ENCODE measurements around the gene LRIG1.
A peak's percentile ranks its signal among the peaks of the same experiment; 100 is the strongest.

The LRIG1 gene

DNA sequence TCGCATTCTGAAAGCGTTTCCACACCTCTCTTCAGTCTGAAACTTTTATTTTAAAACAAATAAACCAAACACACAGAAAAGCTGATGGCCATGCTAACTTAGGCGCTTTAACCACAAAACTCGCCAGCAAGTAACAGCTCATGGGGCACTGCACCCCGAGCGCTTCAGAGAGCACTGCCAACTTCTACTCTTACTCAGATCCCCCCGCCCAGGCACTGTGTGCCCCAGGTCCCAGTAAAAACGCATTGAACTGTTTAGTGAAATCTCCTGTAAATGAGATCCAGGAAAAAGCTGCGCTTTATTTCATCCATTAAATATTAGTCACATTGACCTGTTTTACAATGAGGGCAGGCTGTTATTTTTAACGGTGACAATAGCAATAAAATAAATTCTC, 99.7 kb downstream of the LRIG1 start:
- DNase-seq (ENCODE audit: low read depth) = no peak

DNA sequence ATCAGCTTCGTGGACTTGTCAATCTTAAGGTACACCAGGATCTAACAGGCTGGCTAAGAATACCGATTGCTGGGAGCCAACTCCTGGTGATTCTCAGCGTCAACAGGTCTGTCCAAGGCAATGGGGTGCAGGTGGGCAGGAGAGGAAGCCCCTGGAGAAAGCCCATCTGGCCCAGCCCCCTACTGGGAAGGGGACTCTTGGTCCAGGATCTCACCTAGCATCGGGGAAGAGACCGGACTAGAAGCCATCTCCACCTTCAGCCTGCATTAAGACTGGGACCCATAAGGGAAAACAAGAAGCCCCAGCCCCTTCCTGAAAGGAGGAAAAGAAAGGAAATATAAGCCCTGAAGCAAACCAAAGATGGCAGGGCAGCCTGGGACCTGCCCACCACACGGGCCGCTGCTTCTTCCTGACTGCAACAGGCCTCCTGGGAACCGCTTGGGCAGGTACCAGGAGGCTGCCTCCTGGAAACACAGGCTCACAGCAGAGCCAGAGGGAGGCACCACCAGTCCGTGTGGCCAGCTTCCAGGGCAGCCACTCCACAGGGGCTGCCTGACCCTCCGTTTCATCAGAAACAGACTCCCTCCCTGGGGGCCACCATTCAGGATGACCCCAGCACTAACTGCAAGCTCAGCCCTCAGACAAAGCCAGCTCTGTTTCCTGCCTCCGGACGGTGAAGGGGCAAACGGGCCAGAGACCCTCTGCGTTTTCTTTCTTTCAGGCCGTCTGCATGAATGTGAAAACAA, 100.2 kb downstream of the LRIG1 start:
- DNase-seq (ENCODE audit: low read depth) = no peak

- DNase-seq (ENCODE audit: low read depth) = no peak
These were observed 101.1 kb downstream of the LRIG1 start for GRCh38 chr3:66399529-66400232.

- peak; percentile 30 for DNase-seq (ENCODE audit: low read depth)
These were observed 102.4 kb downstream of the LRIG1 start for GRCh38 chr3:66398228-66399025.

DNA sequence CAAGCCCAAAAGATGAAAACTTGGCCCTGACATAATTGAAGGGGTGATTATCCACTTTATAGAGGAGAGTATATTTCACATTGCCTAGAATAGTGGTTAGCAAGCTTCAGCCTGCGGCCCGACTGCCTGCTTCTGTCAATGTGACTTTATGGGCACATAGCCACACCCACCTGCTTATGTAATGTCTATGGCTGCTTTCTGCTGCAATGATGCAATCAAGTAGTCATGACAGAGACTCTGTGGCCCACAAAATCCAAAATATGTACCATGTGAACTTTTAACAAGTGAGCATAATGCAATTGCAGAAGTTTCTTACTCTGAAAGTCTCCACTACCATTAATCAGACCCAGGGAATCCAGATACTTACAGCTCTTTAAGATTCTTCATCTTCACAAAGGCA, 103.1 kb downstream of the LRIG1 start:
- DNase-seq (ENCODE audit: low read depth) = peak; percentile 31

GRCh38 chr3:66396888-66397287, 103.9 kb downstream of the LRIG1 start:
- no peak for DNase-seq (ENCODE audit: low read depth)

GRCh38 chr3:66396161-66396760, 104.6 kb downstream of the LRIG1 start:
- DNase-seq (ENCODE audit: low read depth) = no peak

GRCh38 chr3:66395635-66396034, 105.2 kb downstream of the LRIG1 start:
- DNase-seq (ENCODE audit: low read depth) = no peak

DNA sequence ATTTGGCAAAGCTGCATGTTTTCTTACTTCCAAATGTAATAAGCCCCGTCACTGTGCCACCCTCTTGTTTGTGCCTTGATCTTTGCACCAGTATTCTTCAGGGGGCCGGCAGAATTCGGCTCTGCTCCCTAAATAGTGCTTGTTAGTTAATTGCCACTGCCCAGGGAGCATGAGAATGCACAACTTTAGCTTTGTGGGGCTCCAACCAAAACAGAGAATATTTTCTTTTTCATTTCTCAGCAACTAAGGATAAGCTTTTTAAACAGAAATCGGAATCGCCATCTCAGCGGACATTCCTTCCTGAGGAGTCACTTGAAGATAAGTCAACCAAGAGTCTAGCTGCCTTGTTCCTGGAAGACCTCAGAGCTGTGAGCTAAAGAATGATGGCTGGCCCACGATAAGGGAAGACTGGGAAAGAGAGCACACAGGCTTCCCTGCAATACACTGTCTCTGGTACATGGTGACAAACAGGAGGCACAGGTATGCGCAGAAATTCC, 106.0 kb downstream of the LRIG1 start:
- peak; percentile 25 for DNase-seq (ENCODE audit: low read depth)

- DNase-seq (ENCODE audit: low read depth) = no peak
These were observed 106.6 kb downstream of the LRIG1 start for GRCh38 chr3:66394019-66394752.

GRCh38 chr3:66393333-66394005, 107.4 kb downstream of the LRIG1 start:
- no peak for DNase-seq (ENCODE audit: low read depth)

GRCh38 chr3:66392966-66393332, 107.9 kb downstream of the LRIG1 start:
- DNase-seq (ENCODE audit: low read depth) = no peak

GRCh38 chr3:66392512-66392911, 108.3 kb downstream of the LRIG1 start:
- no peak for DNase-seq (ENCODE audit: low read depth)

GRCh38 chr3:66390013-66390412, 110.8 kb downstream of the LRIG1 start:
- no peak for DNase-seq (ENCODE audit: low read depth)

DNA sequence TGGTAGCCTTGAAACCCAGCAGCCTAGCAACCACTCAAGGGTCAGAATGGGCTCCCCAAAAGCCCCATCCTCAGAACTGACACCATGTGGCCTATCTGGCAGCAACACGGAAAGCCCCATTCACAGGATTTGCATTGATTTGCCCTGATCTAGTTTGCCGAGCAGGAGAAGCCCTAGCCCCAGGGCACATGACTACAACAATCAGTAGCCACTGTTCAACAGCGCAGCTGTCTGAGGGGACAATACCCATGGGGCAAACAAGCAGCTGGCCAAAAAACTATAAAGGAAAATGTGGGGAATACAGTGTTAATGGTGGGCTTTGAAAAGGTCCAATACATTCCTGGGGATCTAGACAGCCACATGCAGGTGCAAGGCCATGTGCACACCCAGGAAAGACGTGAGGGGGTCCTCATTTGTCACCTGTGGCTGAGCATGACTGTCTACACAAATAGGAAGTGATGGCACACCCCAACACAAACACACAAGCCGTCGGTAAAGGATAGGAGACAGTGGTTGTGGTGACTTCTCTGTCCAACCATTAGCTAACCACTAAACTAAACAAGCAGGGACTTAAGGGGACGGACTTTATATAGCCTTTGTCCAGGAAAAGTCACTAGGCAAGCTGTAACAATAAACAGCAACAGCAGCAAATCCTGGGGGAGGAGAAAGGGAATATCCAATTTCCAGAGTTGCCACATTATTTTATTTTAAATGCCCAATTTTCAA, 113.7 kb downstream of the LRIG1 start:
- no peak for DNase-seq (ENCODE audit: low read depth)

- DNase-seq (ENCODE audit: low read depth) = no peak
These were observed 114.6 kb downstream of the LRIG1 start for GRCh38 chr3:66386011-66386924.

DNA sequence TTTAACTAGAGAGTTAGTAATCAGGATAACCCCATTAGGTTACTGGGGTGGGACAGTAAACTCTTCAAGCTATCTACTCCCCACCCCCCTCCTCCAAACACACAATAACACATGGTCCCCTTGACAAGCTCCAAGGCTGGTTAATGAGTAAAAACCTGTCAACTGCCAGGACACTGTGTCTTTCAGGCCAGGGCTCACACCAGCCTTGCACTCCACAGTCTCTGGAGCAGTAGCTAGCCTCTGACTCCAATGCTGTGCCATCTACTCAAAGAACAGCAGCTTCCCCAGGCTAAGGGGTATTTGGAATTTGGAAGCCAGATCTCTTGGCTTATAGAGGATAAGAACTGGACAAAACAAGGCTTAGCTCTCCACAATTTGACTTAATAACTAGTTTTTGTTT, 115.8 kb downstream of the LRIG1 start:
- no peak for DNase-seq (ENCODE audit: low read depth)

DNA sequence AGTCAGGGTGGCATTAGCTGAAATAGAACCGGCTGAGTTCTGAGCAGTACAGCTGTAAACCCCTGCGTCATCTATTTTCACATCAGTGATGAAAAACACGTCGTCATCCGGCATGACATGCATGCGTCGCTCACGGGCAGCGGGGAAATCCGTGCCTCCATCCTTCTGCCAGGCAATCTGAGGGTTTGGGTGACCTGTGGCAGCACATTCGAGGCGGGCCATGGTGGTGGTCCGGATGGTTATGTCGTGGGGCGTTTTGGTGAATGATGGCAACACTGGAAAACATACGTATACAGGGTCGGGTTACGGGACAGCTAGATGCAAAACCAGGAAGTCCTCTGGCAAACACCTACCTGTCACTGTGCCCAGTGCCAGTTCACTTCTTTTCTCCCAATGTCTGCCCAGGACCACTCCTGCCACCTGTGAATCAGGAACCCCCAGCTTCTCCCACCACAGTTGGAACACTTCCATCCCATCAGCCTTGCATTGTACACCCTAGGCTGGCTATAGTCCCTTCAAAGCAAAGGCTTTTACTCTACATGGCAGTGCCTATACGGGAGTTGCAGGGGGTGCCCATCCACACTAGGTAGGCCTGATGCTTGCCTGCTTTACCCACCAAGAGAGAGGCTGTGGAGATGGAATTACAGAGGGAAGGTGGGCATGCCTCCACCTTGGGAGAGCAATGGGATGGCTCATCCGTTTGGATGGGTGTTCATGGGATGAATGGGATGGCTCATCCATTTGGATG, 116.7 kb downstream of the LRIG1 start:
- no peak for DNase-seq (ENCODE audit: low read depth)

DNA sequence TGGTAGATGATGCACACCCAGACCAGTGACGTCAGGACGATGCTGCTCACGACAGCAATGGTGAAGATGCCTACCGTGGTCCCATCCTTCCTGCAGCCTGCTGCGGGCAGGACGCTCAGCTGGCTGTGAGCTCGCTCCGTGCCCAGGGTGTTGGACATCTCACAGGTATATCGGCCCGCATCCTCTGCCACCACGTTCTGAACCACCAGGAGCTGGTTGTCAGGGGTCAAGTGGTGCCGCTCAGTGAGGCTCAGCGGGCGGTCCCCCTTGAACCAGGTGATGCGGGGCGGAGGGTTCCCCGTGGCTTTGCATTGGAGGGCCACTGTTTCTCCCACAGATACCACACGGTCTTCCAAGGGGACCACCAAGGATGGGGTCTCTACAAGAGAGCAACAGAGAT, 117.8 kb downstream of the LRIG1 start:
- no peak for DNase-seq (ENCODE audit: low read depth)
